Measurements from ENCODE around the gene SLC6A9.

DNA sequence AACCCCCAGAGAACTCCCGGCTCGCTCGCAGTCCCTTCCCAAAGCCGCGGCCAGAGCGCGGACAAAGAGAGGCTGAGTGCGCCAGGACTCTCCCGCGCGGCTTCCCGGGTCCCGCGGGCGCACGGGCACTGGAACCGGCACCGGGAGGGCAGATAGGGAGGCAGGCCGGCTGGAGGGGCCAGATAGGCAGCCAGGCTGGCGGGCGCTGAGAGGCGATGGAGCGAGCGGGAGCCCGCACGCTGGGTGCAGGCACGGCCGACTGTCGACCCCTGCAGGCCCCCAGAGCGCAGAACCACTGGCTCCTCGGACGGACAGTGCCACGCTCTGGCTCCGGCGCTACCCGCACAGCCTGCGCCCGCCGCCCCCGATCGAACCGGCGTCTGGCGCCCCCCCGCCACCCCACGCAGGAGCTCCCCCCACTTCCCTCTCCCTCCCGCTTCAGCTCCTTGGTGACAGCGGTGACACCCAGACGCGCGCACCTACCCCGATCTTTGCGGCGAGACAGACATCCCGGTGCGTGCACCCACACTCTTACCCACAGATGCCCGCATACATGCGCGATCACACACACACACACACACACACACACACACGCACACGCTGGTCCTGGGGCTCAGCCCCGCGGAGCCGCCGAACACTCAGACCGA, 534 bp downstream of the SLC6A9 start:
- TF ChIP-seq, protein P1, sequence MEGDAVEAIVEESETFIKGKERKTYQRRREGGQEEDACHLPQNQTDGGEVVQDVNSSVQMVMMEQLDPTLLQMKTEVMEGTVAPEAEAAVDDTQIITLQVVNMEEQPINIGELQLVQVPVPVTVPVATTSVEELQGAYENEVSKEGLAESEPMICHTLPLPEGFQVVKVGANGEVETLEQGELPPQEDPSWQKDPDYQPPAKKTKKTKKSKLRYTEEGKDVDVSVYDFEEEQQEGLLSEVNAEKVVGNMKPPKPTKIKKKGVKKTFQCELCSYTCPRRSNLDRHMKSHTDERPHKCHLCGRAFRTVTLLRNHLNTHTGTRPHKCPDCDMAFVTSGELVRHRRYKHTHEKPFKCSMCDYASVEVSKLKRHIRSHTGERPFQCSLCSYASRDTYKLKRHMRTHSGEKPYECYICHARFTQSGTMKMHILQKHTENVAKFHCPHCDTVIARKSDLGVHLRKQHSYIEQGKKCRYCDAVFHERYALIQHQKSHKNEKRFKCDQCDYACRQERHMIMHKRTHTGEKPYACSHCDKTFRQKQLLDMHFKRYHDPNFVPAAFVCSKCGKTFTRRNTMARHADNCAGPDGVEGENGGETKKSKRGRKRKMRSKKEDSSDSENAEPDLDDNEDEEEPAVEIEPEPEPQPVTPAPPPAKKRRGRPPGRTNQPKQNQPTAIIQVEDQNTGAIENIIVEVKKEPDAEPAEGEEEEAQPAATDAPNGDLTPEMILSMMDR (IDR thresholded peaks at IDR 0.05) = no peak; the same call in 1 of the 2 replicates
- no peak for TF ChIP-seq REST (IDR thresholded peaks at IDR 0.05; ENCODE audit: insufficient read depth in 1 of 2, low read depth in 2 of 2, low read length in 1 of 2)
- TF ChIP-seq POLR2AphosphoS5 (IDR thresholded peaks at IDR 0.05; ENCODE audit: low read depth, low read length) = no peak

Data from Panc1 (cell line).